Neural crest cell (in vitro differentiated cells): ENCODE data around the gene CSNK1G2. TPM values are rescaled to one million over a fixed set of nuclear protein-coding genes. Genes with fewer than 3 reads are reported as not detected.
A peak's percentile ranks its signal among the peaks of the same experiment; 100 is the strongest.

Source experiments
- DNase-seq: peaks from one replicate; pipeline ENCODE4 v3.0.0; 2021; ENCODE audit warnings: low read depth, mixed read lengths, low spot score
- H3K27ac Mint-ChIP-seq: one replicate; pipeline ENCODE4 v1.8.0; 2021; ENCODE audit warnings: mild to moderate bottlenecking, mixed read lengths; ENCODE audit not compliant: unreplicated experiment
- H3K27me3 Mint-ChIP-seq: 2 replicates; pipeline ENCODE4 v1.8.0; 2021; ENCODE audit warnings: low read depth, mild to moderate bottlenecking, mixed read lengths
- H3K36me3 Mint-ChIP-seq: 2 replicates; pipeline ENCODE4 v1.8.0; 2021; ENCODE audit warnings: low read depth, mild to moderate bottlenecking, mixed read lengths
- H3K4me1 Mint-ChIP-seq: 2 replicates; pipeline ENCODE4 v1.8.0; 2021; ENCODE audit warnings: mixed read lengths
- H3K4me3 Mint-ChIP-seq: one replicate; pipeline ENCODE4 v1.8.0; 2021; ENCODE audit warnings: mild to moderate bottlenecking, mixed read lengths
- H3K9me3 Mint-ChIP-seq: 2 replicates; pipeline ENCODE4 v1.8.0; 2021; ENCODE audit warnings: mixed read lengths
- total RNA-seq: library from RNA; stranded (reverse); gene quantifications from 2 replicates; pipeline ENCODE4 v1.2.1, GENCODE V29; 2021
- TF ChIP-seq, protein P1 (sequence below): fragments of 200-600 bp; sonication (generic); conservative IDR thresholded peaks from 2 replicates; pipeline ENCODE4 v1.5.0; 2021; ENCODE audit warnings: antibody characterized with exemption, mild to moderate bottlenecking

The CSNK1G2 gene
- total RNA-seq, 1 donor from 2014 or later = 133 TPM

DNA sequence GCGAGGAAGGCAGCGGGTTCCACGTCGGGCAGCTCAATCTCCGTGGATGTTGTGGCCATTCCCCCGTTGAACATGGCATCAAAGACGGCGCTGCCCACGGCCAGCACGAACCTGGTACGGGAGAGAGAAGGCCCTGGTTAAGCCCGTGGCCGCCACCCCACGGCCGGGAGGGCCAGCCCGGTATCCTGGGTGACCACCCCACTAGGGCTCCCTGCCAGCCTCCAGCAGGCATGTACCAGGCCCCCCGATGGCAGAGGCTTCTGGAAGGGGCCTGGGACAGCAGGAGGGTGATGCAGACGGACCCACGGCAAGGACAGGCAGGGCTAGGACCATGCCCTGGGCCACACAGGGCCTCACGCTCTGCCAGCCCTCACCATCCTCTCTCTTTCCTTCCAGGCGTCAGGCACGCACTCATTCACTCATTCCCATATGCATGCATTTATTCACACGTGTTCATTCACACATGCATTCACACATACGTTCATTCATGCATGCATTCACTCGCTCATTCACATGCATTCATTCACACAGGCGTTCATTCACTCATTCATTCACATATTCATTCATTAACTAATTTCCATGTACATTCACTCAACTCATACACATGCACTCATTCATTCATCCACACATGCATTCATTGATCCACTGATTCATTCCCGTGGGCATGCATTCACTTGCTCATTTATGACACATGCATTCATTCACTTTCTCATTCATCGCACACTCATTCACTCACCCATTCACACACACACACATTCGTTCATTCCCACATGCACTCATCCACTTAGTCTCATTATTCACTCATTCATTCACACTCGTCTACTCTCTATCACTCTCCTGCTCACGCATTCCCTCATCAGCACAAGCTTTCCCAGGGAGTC is 56.6 kb downstream of the CSNK1G2 start:
- Mint-ChIP-seq H3K27ac (no peak overlapping the region), H3K4me3 (no peak overlapping the region), H3K36me3 (peaks cover 25% of the 10 kb centered on the region), H3K4me1 (no peaks in the 10 kb centered on the region), H3K9me3 (no peaks in the 10 kb centered on the region), H3K27me3 (no peaks in the 10 kb centered on the region)
- TF ChIP-seq, protein P1, sequence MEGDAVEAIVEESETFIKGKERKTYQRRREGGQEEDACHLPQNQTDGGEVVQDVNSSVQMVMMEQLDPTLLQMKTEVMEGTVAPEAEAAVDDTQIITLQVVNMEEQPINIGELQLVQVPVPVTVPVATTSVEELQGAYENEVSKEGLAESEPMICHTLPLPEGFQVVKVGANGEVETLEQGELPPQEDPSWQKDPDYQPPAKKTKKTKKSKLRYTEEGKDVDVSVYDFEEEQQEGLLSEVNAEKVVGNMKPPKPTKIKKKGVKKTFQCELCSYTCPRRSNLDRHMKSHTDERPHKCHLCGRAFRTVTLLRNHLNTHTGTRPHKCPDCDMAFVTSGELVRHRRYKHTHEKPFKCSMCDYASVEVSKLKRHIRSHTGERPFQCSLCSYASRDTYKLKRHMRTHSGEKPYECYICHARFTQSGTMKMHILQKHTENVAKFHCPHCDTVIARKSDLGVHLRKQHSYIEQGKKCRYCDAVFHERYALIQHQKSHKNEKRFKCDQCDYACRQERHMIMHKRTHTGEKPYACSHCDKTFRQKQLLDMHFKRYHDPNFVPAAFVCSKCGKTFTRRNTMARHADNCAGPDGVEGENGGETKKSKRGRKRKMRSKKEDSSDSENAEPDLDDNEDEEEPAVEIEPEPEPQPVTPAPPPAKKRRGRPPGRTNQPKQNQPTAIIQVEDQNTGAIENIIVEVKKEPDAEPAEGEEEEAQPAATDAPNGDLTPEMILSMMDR = no peak
- DNase-seq = no peak

DNA sequence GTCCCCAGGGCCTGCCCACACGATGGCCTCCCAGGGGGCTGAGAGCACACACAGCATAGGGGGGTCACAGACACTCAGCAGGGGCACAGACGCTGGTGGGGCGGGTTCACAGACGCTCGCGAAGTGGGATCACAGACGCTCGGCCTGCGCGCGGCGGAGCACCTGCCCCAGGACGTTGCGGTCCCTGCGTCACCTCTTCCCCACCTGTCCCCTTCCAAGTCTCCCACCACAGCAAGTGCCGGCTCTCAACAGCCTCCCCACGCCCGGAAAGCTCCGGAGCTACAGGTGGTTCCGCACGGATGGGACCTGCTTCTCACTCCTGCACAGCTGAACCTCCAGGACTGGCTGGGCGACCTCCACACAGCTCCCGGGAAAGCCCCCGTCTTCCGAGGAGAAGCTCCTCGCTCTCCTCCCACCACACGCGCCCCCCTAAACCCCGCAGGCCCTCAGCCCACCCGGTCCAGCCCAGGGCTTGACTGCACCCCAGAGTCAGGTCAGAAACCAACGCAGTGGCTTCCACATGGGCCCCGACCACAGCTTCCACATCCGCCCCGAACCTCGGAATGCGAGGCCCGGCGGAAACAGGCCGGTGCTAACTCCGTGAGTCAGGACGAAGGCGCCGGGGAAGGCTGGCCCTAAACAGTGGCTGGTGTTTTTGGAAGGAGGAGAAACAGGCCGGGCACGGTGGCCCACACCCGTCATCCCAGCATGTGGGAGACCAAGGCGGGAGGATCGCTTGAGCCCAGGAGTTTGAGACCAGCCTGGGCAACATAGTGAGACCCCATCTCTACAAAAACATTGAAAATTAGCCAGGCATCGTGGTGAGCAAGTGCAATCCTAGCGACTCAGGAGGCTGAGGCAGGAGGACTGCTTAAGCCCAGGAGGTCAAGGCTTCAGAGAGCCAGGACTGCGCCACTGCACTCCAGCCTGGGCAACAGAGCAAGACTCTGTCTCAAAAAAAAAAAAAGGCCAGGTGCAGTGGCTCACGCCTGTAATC is 58.0 kb downstream of the CSNK1G2 start:
- no peak for DNase-seq
- Mint-ChIP-seq H3K9me3 (no peaks in the 10 kb centered on the region), H3K27me3 (no peaks in the 10 kb centered on the region), H3K4me3 (no peak overlapping the region), H3K4me1 (peaks cover 4% of the 10 kb centered on the region), H3K27ac (no peak overlapping the region), H3K36me3 (peaks cover 25% of the 10 kb centered on the region)
- TF ChIP-seq, protein P1 = no peak

DNA sequence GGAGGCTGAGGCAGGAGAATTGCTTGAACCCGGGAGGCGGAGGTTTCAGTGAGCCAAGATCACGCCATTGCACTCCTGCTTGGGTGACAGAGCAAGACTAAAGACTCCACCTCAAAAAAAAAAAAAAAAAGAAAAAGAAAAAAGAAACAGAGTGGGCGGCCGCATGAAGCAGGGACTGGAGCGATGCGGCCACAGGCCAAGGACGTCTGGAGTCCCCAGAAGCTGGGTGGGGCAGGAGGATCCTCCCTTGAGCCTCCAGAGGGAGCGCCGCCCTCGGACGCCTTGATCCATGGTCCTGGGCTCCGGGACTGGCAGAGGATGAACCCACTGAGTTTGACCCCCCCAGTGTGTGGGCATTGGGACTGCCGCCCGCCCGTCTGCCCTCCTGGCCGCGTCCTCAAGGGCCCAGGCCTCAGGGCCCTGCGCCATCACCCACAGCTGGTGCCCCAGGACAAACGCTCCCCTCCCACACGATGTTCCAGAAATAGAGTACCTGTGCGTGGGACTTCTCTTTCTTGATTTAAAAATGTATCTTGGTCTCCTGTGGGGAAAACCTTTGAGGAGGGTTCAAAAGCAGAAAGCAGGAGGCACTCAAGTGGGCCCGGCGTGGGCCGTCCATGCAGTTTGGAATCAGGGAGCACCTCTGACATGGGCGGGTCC is 59.0 kb downstream of the CSNK1G2 start:
- no peak overlapping the region for H3K27ac Mint-ChIP-seq
- TF ChIP-seq, protein P1 = no peak
- H3K4me3 Mint-ChIP-seq = no peak overlapping the region
- DNase-seq = no peak
- no peaks in the 10 kb centered on the region for H3K9me3 Mint-ChIP-seq
- peaks cover 23% of the 10 kb centered on the region for H3K36me3 Mint-ChIP-seq
- H3K27me3 Mint-ChIP-seq = no peaks in the 10 kb centered on the region
- peaks cover 4% of the 10 kb centered on the region for H3K4me1 Mint-ChIP-seq

DNA sequence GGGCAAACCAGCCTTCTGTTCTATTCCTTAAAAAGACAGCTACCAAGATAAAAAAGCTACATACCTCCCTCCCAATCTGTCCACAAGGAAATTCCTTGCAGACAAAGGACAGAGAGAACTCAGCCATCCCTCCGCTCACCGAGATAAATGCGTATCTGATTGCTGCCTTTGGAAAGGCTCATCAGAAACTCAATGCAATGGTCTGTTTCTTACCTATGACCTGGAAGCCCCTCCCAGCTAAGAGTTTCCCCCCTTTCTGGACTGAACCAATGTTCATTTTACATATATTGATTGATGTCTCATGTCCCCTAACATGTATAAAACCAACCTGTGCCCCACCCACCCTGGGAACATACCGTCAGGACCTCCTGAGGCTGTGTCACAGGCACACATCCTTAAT is 62.9 kb downstream of the CSNK1G2 start:
- Mint-ChIP-seq H3K27ac (peak overlapping the region; percentile 20), H3K4me3 (no peak overlapping the region), H3K4me1 (peaks cover 4% of the 10 kb centered on the region), H3K36me3 (peaks cover 8% of the 10 kb centered on the region), H3K9me3 (no peaks in the 10 kb centered on the region), H3K27me3 (no peaks in the 10 kb centered on the region)
- TF ChIP-seq, protein P1 = no peak
- DNase-seq = no peak

DNA sequence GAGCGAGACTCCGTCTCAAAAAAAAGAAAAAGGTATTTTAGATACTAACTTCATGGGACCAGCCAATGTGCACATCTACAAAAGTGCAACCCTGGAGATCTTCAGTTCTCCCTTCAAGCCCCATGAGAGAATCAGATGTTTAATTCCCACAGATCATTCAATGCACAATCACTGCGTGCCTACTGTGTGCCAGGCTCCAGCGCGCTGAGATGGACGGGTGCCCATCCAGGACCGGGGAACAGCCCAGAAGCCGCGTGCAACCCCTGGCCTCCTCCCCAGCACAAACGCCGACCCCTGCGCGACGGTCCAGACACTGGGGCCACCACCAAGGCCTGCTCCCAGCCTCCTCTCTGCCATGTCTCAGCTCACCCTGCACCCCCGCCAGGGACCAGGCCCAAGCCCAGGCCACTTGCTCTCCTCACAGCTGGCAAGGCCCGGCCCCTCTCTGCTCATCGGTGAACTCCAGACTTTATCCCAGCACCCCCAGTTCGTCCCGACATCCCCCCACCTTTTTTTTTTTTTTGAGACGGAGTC is 69.2 kb downstream of the CSNK1G2 start:
- Mint-ChIP-seq H3K27ac (no peak overlapping the region), H3K4me1 (peaks cover 8% of the 10 kb centered on the region), H3K4me3 (no peak overlapping the region), H3K27me3 (no peaks in the 10 kb centered on the region), H3K9me3 (no peaks in the 10 kb centered on the region), H3K36me3 (no peaks in the 10 kb centered on the region)
- TF ChIP-seq, protein P1 = no peak
- no peak for DNase-seq
